ENCODE measurements around the gene SUCO. TPM values are rescaled to one million over a fixed set of nuclear protein-coding genes. Genes with fewer than 3 reads are reported as not detected.

Gene SUCO
- total RNA-seq, 1 donor from 2014 or later = 35.2 TPM

DNA sequence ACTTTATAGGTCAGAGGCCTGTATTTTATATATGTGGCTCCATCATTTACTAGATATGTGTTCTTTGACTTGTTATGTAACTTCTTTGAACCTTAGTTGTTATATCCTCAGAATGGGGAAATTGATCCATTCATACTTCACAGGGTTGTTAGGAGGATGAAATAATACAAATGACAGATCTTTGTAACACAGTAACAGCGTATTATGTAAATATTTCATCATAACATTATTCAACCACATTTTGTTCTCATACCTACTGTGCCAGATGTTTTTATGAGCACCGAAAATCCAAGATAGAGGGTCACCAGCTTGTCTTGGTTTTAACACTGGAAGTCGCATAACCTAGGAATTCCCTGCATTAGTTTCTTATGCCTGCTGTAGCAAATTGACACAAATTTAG lies 3.3 kb downstream of the SUCO start:
- Mint-ChIP-seq H3K27ac (ENCODE audit: unreplicated experiment) (no peak overlapping the region), H3K4me1 (ENCODE audit: low read depth) (peaks cover 47% of the 10 kb centered on the region)

DNA sequence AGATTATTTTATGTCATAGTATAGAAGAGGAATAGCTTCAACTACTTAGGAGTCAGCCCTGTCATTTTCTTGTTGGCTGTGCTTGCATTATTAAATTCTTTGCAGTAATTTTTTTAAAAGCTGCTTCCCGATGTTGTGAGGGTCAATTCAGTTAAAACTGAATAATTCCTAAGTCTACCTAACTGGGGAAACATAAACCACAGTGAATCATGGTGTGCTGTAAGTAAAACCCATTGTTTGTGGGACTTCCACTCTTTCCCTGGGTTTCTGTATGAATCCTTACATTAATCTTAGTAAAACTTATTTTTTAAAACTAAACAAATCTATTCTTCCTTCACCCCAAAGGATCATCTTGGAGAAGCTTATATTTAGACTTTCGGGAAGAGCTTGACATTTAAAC lies 4.4 kb downstream of the SUCO start:
- Mint-ChIP-seq H3K9me3 (ENCODE audit: low read depth) (no peaks in the 10 kb centered on the region), H3K4me3 (ENCODE audit: unreplicated experiment) (no peak overlapping the region), H3K27me3 (ENCODE audit: low read depth) (no peaks in the 10 kb centered on the region), H3K27ac (ENCODE audit: unreplicated experiment) (no peak overlapping the region), H3K4me1 (ENCODE audit: low read depth) (peaks cover 47% of the 10 kb centered on the region), H3K36me3 (ENCODE audit: low read depth) (no peaks in the 10 kb centered on the region)
- DNase-seq (ENCODE audit: low spot score) = no peak
- TF ChIP-seq, protein P1, sequence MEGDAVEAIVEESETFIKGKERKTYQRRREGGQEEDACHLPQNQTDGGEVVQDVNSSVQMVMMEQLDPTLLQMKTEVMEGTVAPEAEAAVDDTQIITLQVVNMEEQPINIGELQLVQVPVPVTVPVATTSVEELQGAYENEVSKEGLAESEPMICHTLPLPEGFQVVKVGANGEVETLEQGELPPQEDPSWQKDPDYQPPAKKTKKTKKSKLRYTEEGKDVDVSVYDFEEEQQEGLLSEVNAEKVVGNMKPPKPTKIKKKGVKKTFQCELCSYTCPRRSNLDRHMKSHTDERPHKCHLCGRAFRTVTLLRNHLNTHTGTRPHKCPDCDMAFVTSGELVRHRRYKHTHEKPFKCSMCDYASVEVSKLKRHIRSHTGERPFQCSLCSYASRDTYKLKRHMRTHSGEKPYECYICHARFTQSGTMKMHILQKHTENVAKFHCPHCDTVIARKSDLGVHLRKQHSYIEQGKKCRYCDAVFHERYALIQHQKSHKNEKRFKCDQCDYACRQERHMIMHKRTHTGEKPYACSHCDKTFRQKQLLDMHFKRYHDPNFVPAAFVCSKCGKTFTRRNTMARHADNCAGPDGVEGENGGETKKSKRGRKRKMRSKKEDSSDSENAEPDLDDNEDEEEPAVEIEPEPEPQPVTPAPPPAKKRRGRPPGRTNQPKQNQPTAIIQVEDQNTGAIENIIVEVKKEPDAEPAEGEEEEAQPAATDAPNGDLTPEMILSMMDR (IDR thresholded peaks at IDR 0.05) = no peak

More for the DNA sequence above, 3.3 kb downstream of the SUCO start:
- Mint-ChIP-seq H3K27me3 (ENCODE audit: low read depth) (no peaks in the 10 kb centered on the region), H3K4me3 (ENCODE audit: unreplicated experiment) (no peak overlapping the region), H3K9me3 (ENCODE audit: low read depth) (no peaks in the 10 kb centered on the region), H3K36me3 (ENCODE audit: low read depth) (no peaks in the 10 kb centered on the region)
- no peak for DNase-seq (ENCODE audit: low spot score)
- TF ChIP-seq, protein P1 (IDR thresholded peaks at IDR 0.05) = no peak

DNA sequence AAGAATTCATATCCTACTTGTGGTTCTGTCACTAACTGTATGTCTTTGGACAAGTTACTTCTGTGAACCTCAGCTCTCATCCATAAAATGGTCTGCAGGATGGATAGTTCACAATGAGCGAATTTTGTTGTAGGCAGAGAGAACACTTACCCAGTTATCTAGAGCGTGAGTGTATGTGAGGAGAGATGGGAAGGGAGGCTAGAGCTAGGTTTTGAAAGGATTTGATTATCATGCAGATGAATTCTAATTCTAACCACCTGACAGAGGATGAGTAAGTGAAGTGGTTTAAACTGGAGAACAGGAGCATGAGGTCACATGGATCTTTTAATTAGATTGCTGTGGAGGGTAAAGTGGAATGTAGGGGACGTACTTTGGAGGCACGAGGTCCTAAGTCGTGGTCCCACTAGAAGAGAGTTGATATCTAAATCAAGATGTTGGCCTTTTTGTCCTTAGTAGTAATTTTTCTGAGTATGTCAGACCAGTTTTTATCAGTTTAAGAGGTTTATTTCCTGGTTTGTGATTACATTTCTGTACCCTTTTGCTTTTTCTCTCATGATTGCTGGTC lies 5.0 kb downstream of the SUCO start:
- Mint-ChIP-seq H3K27me3 (ENCODE audit: low read depth) (no peaks in the 10 kb centered on the region), H3K27ac (ENCODE audit: unreplicated experiment) (no peak overlapping the region), H3K4me1 (ENCODE audit: low read depth) (peaks cover 52% of the 10 kb centered on the region), H3K36me3 (ENCODE audit: low read depth) (no peaks in the 10 kb centered on the region), H3K9me3 (ENCODE audit: low read depth) (no peaks in the 10 kb centered on the region), H3K4me3 (ENCODE audit: unreplicated experiment) (no peak overlapping the region)
- no peak for DNase-seq (ENCODE audit: low spot score)
- TF ChIP-seq, protein P1 (IDR thresholded peaks at IDR 0.05) = no peak

DNA sequence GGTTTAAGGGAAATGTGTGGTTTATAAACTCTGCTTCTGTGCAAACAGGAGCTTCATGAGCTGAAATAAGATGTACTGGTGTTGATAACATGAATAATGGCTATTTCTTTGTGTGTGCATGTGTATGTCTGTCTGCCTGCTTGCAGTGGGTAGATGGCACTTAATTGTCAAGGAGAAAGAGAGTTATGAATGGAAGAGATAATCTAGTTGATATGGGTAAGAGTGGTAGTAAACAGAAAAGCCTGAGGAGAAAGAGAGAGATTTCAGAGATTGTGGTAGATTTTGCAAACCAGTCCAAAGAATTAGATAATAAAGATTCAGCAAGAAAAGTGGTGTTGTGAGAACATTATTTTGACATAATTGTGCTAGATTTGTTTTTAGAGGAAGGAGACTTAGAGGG lies 7.7 kb downstream of the SUCO start:
- Mint-ChIP-seq H3K9me3 (ENCODE audit: low read depth) (no peaks in the 10 kb centered on the region), H3K4me3 (ENCODE audit: unreplicated experiment) (no peak overlapping the region), H3K36me3 (ENCODE audit: low read depth) (no peaks in the 10 kb centered on the region), H3K27me3 (ENCODE audit: low read depth) (no peaks in the 10 kb centered on the region), H3K27ac (ENCODE audit: unreplicated experiment) (no peak overlapping the region), H3K4me1 (ENCODE audit: low read depth) (peaks cover 38% of the 10 kb centered on the region)
- TF ChIP-seq, protein P1 (IDR thresholded peaks at IDR 0.05) = no peak
- DNase-seq (ENCODE audit: low spot score) = no peak

DNA sequence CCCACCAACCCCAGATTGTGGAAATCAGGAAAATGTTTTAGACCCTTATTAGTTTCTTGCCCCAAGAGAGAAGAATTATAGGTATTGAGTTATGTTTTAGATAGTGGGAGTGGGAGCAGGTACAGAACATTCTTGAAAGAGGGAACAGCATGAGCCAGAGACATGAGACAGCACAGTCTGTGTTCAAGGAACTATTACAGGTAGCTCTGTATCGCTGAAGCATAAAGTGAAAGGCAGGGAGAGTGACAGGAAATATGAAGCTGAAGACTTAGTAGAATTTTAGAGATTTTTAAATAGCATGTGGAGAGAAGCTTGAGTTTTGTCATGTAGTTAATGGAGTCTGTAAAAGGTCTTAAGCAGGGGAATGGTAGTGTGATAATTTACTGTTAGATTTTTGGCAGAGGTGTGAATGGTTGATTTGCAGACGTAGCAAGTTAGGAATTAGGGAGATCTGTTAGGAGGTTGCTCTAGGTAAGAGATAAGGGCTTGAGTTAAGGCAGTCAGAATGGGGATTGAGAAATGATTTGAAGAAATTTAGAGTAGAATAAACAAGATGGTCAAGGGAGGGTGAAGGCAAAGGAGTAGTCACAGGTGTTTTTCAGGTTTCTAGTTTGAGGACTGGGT lies 11.6 kb downstream of the SUCO start:
- Mint-ChIP-seq H3K36me3 (ENCODE audit: low read depth) (no peaks in the 10 kb centered on the region), H3K4me1 (ENCODE audit: low read depth) (peaks cover 41% of the 10 kb centered on the region), H3K4me3 (ENCODE audit: unreplicated experiment) (no peak overlapping the region), H3K9me3 (ENCODE audit: low read depth) (no peaks in the 10 kb centered on the region), H3K27ac (ENCODE audit: unreplicated experiment) (no peak overlapping the region), H3K27me3 (ENCODE audit: low read depth) (no peaks in the 10 kb centered on the region)
- DNase-seq (ENCODE audit: low spot score) = no peak
- TF ChIP-seq, protein P1 (IDR thresholded peaks at IDR 0.05) = no peak

All from chondrocyte (in vitro differentiated cells).